ENCODE measurements around the gene IFFO2. TPM values are rescaled to one million over a fixed set of nuclear protein-coding genes. Genes with fewer than 3 reads are reported as not detected.

Gene IFFO2
- total and polyA plus RNA-seq, 2 of the 13 experiments (the other 11 are each of a cell fraction or from before 2014, with no cell fraction given), result 7.3 to 16.7 TPM

DNA sequence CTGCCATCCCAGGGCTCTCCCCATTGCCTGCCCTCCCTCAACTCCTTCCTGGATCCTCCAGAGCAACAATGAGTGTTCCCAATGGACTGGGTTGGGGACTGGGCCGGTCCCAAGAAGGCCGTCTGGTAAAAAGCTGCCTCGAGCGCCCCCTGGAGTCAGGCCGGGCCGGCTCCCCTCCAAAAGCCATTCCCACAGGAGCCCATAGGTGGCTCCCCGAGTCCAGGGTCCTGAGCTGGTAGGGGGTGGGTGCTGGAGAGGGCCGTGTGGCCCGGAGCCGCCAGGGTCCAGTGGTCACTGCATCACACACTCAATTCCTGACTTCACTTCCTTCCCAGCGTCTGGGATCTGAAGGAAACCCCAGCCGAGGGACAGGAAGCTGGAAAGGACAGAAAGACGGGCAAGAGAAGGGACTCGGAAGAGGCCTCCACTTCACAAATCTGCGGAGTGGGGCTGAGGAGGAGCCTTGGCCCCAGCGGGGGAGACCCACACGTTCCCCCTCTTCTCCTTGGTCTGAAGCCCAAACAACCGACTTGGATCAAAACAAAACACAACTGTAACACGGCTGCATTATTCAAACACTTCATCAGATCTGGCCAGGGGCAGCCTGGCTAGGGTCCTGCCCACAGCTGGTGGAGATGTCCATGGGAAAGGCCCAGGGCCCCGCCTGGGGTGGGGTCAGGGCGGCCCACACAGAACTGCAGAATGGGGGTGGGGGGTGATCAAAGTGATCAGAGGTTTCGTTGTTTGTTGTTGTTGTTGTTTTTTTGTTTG, 43.2 kb downstream of the IFFO2 start:
- WGBS (ENCODE audit: low lambda C conversion rate), result 63% methylated on average over 15 of the region's 22 CpGs
- POLR2A ChIA-PET, result interaction anchor here (0.6 to 1.8 kb wide), 4 partner anchors 11 to 323 kb away, joined by 3 to 12 read pairs (median 4); partner anchors contain the start of gene ALDH4A1
- H4K20me1 ChIP-seq (ENCODE audit: insufficient read depth, low read length), result no peaks in the 10 kb centered on the region
- H3K27me3 ChIP-seq (ENCODE audit: control insufficient read depth in 1 of 2, insufficient read depth in 2 of 2, low read length in 2 of 2), result no peaks in the 10 kb centered on the region
- no peak overlapping the region for H3K4me2 ChIP-seq (ENCODE audit: low read depth, low read length)
- H3K9me3 ChIP-seq (ENCODE audit: low read length), result no peaks in the 10 kb centered on the region
- H3K36me3 ChIP-seq (replicated peaks in 1 of 2; ENCODE audit: control insufficient read depth in 1 of 2, insufficient read depth in 2 of 2, low read length in 2 of 2), result peaks cover 26 to 74% of the 10 kb centered on the region in 2 experiments; a peak in 4 of 5 replicates
- no peak overlapping the region for H2AFZ ChIP-seq (ENCODE audit: low read length)
- no peak overlapping the region for H3K9ac ChIP-seq (ENCODE audit: insufficient read depth, low read depth, low read length)
- intact Hi-C loops (cut with micrococcal nuclease; ENCODE audit: unreplicated experiment) (loop anchor here (1.0 to 5.0 kb wide), 2 partner anchors 29 to 184 kb away; no protein-coding TSS in a partner anchor), in situ Hi-C loops (cut with HindIII; ENCODE audit: extremely low pct_ligation_motif_present, low pct_unique_long_range_greater_than_20kb) (no loop called here)
- FAIRE-seq (peak; percentile 77), ATAC-seq (peak; percentile 97), DNase-seq (ENCODE audit: low spot score) (peak; percentile 66)
- CTCF ChIA-PET (ENCODE audit: low intra/inter-chr PET ratio, low total read pairs), result interaction anchor here (0.7 to 2.2 kb wide), 11 partner anchors 9 to 201 kb away, joined by 3 to 29 read pairs (median 6); no protein-coding TSS in a partner anchor
- no peaks in the 10 kb centered on the region for H3K79me2 ChIP-seq (ENCODE audit: insufficient read depth, low read length)
- BruUV-seq (replicated peaks), result no TSS peak
- H3K4me1 ChIP-seq (ENCODE audit: insufficient read depth, low read length), result peaks cover 13% of the 10 kb centered on the region
- H3K27ac ChIP-seq (ENCODE audit: extremely low read length, insufficient read depth, low read length), result no peak overlapping the region
- no peak overlapping the region for H3K4me3 ChIP-seq (replicated peaks in 1 of 3; ENCODE audit: insufficient read depth in 1 of 3, low read depth in 2 of 3, low read length in 3 of 3)
- TF ChIP-seq BCL3 (CRISPR knock-in tag; IDR thresholded peaks at IDR 0.05), result no peak
- no peak for TF ChIP-seq ZNF10 (CRISPR knock-in tag; IDR thresholded peaks at IDR 0.05; ENCODE audit: borderline replicate concordance, low read depth)
- TF ChIP-seq ISL2 (CRISPR knock-in tag; IDR thresholded peaks at IDR 0.05), result peak; percentile 55
- TF ChIP-seq, protein P1, sequence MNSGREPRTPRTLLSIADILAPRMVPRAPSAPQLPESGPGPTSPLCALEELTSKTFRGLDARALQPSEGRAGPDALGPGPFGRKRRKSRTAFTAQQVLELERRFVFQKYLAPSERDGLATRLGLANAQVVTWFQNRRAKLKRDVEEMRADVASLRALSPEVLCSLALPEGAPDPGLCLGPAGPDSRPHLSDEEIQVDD (CRISPR knock-in tag; IDR thresholded peaks at IDR 0.05; ENCODE audit: borderline replicate concordance), result no peak
- TF ChIP-seq GABPB1 (CRISPR knock-in tag; IDR thresholded peaks at IDR 0.05), result peak; percentile 41; the same call in 1 of the 2 replicates
- TF ChIP-seq CREB1 (IDR thresholded peaks at IDR 0.05), result no peak
- TF ChIP-seq CREB1 (CRISPR knock-in tag; IDR thresholded peaks at IDR 0.05), result peak; percentile 57; the same call in 1 of the 2 replicates
- TF ChIP-seq ZNF546 (CRISPR knock-in tag; conservative IDR thresholded peaks at IDR 0.05), result 0 out of 2 replicates have a peak, but pooled peaks have one; percentile 42
- 0 out of 2 replicates have a peak, but pooled peaks have one; percentile 33 for TF ChIP-seq MXD1 (CRISPR knock-in tag; IDR thresholded peaks at IDR 0.05)
- TF ChIP-seq XRCC5 (optimal IDR thresholded peaks at IDR 0.05; ENCODE audit: low read length), result peak; percentile 98
- TF ChIP-seq, protein P2, sequence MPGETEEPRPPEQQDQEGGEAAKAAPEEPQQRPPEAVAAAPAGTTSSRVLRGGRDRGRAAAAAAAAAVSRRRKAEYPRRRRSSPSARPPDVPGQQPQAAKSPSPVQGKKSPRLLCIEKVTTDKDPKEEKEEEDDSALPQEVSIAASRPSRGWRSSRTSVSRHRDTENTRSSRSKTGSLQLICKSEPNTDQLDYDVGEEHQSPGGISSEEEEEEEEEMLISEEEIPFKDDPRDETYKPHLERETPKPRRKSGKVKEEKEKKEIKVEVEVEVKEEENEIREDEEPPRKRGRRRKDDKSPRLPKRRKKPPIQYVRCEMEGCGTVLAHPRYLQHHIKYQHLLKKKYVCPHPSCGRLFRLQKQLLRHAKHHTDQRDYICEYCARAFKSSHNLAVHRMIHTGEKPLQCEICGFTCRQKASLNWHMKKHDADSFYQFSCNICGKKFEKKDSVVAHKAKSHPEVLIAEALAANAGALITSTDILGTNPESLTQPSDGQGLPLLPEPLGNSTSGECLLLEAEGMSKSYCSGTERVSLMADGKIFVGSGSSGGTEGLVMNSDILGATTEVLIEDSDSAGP (CRISPR knock-in tag; IDR thresholded peaks at IDR 0.05; ENCODE audit: borderline replicate concordance), result peak; percentile 70; the same call in 1 of the 2 replicates
- TF ChIP-seq FOSL2 (CRISPR knock-in tag; IDR thresholded peaks at IDR 0.05), result peak; percentile 19; the same call in 1 of the 2 replicates
- no peak for TF ChIP-seq MAFK (conservative IDR thresholded peaks at IDR 0.05 in 1 of 2, IDR thresholded peaks at IDR 0.05 in 1 of 2; ENCODE audit: low read length in 2 of 2)
- no peak for TF ChIP-seq ZNF749 (CRISPR knock-in tag; IDR thresholded peaks at IDR 0.05; ENCODE audit: borderline replicate concordance)
- TF ChIP-seq ZNF678 (CRISPR knock-in tag; IDR thresholded peaks at IDR 0.05), result no peak
- 0 out of 2 replicates have a peak, but pooled peaks have one; percentile 33 for TF ChIP-seq GATAD2A (CRISPR knock-in tag; IDR thresholded peaks at IDR 0.05)
- TF ChIP-seq NR2C2 (CRISPR knock-in tag; IDR thresholded peaks at IDR 0.05; ENCODE audit: borderline replicate concordance), result no peak
- no peak for TF ChIP-seq MTA1 (CRISPR knock-in tag; IDR thresholded peaks at IDR 0.05; ENCODE audit: borderline replicate concordance)
